Caco-2 (cell line): Measurements from ENCODE around the gene GRAP. TPM values are rescaled to one million over a fixed set of nuclear protein-coding genes. Genes with fewer than 3 reads are reported as not detected.
A peak's percentile ranks its signal among the peaks of the same experiment; 100 is the strongest.

Experiments used
- BruUV-seq: library from RNA; stranded (reverse); fragments of 400-500 nt; replicated peaks from 2 replicates; lab custom pipeline; 2021; lab: Mats Ljungman, UMichigan
- CTCF ChIA-PET: fragments of 300-600 bp; sonication (Branson Sonifier 250); formaldehyde crosslinking; loops from one replicate; lab custom pipeline; 2022; ENCODE audit warnings: antibody characterized with exemption; lab: Charles Lee
- POLR2A ChIA-PET: fragments of 300-600 bp; sonication (Branson Sonifier 250); formaldehyde crosslinking; loops from one replicate; lab custom pipeline; 2022; ENCODE audit warnings: antibody characterized with exemption; lab: Charles Lee
- DNase-seq, 2 experiments: peaks; one replicate each; pipeline versions ENCODE4 v3.0.0 to v3.0.0-alpha.2; 2020 to 2022
- H3K27me3 ChIP-seq: replicated peaks from 2 replicates; pipeline ENCODE4 v1.6.0; 2011; ENCODE audit warnings: low read length; ENCODE audit not compliant: control insufficient read depth, insufficient read depth
- H3K36me3 ChIP-seq: 2 replicates; pipeline ENCODE4 v1.5.1; 2011; ENCODE audit warnings: low read length; ENCODE audit not compliant: control insufficient read depth, insufficient read depth
- H3K4me1 ChIP-seq: fragments of 250-450 bp; sonication (Bioruptor Pico); 2 replicates; pipeline ENCODE4 v1.5.1; 2020; ENCODE audit warnings: mild to moderate bottlenecking
- H3K4me3 ChIP-seq: 2 replicates; pipeline ENCODE4 v1.5.1; 2011; ENCODE audit warnings: low read depth, mild to moderate bottlenecking, control low read depth, low read length
- H3K9me3 ChIP-seq: fragments of 250-450 bp; sonication (Bioruptor Pico); 2 replicates; pipeline ENCODE4 v1.5.1; 2020; ENCODE audit warnings: mild to moderate bottlenecking, moderate library complexity
- H3K27ac Mint-ChIP-seq: one replicate; pipeline ENCODE4 v1.8.0; 2022; ENCODE audit warnings: mixed read lengths; ENCODE audit not compliant: unreplicated experiment
- H3K27me3 Mint-ChIP-seq: one replicate; pipeline ENCODE4 v1.8.0; 2022; ENCODE audit warnings: mixed read lengths; ENCODE audit not compliant: insufficient read depth, unreplicated experiment
- H3K36me3 Mint-ChIP-seq: one replicate; pipeline ENCODE4 v1.8.0; 2022; ENCODE audit warnings: mild to moderate bottlenecking, mixed read lengths; ENCODE audit not compliant: insufficient read depth, unreplicated experiment
- H3K4me1 Mint-ChIP-seq: one replicate; pipeline ENCODE4 v1.8.0; 2022; ENCODE audit warnings: low read depth, mixed read lengths; ENCODE audit not compliant: unreplicated experiment
- H3K4me3 Mint-ChIP-seq: one replicate; pipeline ENCODE4 v1.8.0; 2022; ENCODE audit warnings: mild to moderate bottlenecking, moderate library complexity, mixed read lengths; ENCODE audit not compliant: unreplicated experiment
- H3K9me3 Mint-ChIP-seq: one replicate; pipeline ENCODE4 v1.8.0; 2022; ENCODE audit warnings: mixed read lengths; ENCODE audit not compliant: unreplicated experiment
- CTCF ChIP-seq, 2 experiments: fragments of 200-600 bp in 1 of 2; IDR thresholded peaks; 1 replicate in 1 of 2; 2 replicates in 1 of 2; pipeline versions ENCODE4 v1.5.1 to v1.8.0; 2011 to 2022; ENCODE audit warnings: antibody characterized with exemption in 1 of 2, control low read depth in 1 of 2, inconsistent platforms in 1 of 2, low read depth in 1 of 2, low read length in 1 of 2, mild to moderate bottlenecking in 1 of 2, moderate library complexity in 1 of 2; ENCODE audit not compliant: insufficient read depth in 1 of 2, severe bottlenecking in 1 of 2, unreplicated experiment in 1 of 2
- intact Hi-C: fragments of 100-400 bp; cut with micrococcal nuclease; formaldehyde crosslinking; loops from one replicate; pipeline ENCODE4 v1.10.0; 2022; ENCODE audit not compliant: unreplicated experiment
- total RNA-seq: library from RNA; stranded (reverse); gene quantifications from 2 replicates; pipeline ENCODE4 v1.2.3, GENCODE V29; 2022

GRAP gene
- total RNA-seq, 1 experiment from 2014 or later: 0.50 TPM

- Mint-ChIP-seq H3K4me1 (peaks cover 7% of the 10 kb centered on the region), H3K9me3 (no peaks in the 10 kb centered on the region), H3K27me3 (no peaks in the 10 kb centered on the region), H3K36me3 (peaks cover 32% of the 10 kb centered on the region), H3K27ac (no peak overlapping the region), H3K4me3 (peak overlapping the region; percentile 75)
- no peak overlapping the region for H3K4me3 ChIP-seq
- H3K36me3 ChIP-seq: no peaks in the 10 kb centered on the region; the same call in 1 of the 2 replicates
- intact Hi-C loops: no loop called here
- H3K27me3 ChIP-seq: no peaks in the 10 kb centered on the region
- BruUV-seq: no TSS peak
- ChIA-PET POLR2A (no interaction called here), CTCF (no interaction called here)
- no peaks in the 10 kb centered on the region for H3K9me3 ChIP-seq
- TF ChIP-seq CTCF (IDR thresholded peaks at IDR 0.05; ENCODE audit: insufficient read depth in 1 of 2, low read depth in 1 of 2, low read length in 1 of 2, severe bottlenecking in 1 of 2, unreplicated experiment in 1 of 2): no peak
- no peak for DNase-seq
- H3K4me1 ChIP-seq: peaks cover 27% of the 10 kb centered on the region
These were observed 43.8 kb downstream of the GRAP start for GRCh38 chr17:19002805-19003542.

GRCh38 chr17:19001907-19002590 lies 44.7 kb downstream of the GRAP start:
- Mint-ChIP-seq H3K9me3 (no peaks in the 10 kb centered on the region), H3K27me3 (no peaks in the 10 kb centered on the region), H3K36me3 (peaks cover 40% of the 10 kb centered on the region), H3K27ac (no peak overlapping the region), H3K4me3 (no peak overlapping the region), H3K4me1 (peaks cover 7% of the 10 kb centered on the region)
- no peak for TF ChIP-seq CTCF (IDR thresholded peaks at IDR 0.05; ENCODE audit: insufficient read depth in 1 of 2, low read depth in 1 of 2, low read length in 1 of 2, severe bottlenecking in 1 of 2, unreplicated experiment in 1 of 2)
- peaks cover 27% of the 10 kb centered on the region for H3K4me1 ChIP-seq
- H3K4me3 ChIP-seq: no peak overlapping the region
- intact Hi-C loops: no loop called here
- BruUV-seq: TSS peak; percentile 31
- H3K9me3 ChIP-seq: no peaks in the 10 kb centered on the region
- ChIA-PET POLR2A (interaction anchor here (1.3 kb wide), 1 partner anchor 17 kb away, joined by 3 read pairs; no protein-coding TSS in a partner anchor), CTCF (no interaction called here)
- H3K36me3 ChIP-seq: no peaks in the 10 kb centered on the region; the same call in 1 of the 2 replicates
- no peak for DNase-seq
- H3K27me3 ChIP-seq: no peaks in the 10 kb centered on the region

- Histone ChIP-seq H3K9me3 (no peaks in the 10 kb centered on the region), H3K4me3 (no peak overlapping the region), H3K4me1 (peaks cover 25% of the 10 kb centered on the region), H3K36me3 (no peaks in the 10 kb centered on the region; the same call in 1 of the 2 replicates), H3K27me3 (no peaks in the 10 kb centered on the region)
- Mint-ChIP-seq H3K9me3 (peaks cover 5% of the 10 kb centered on the region), H3K4me1 (peaks cover 7% of the 10 kb centered on the region), H3K4me3 (no peak overlapping the region), H3K36me3 (peaks cover 53% of the 10 kb centered on the region), H3K27me3 (no peaks in the 10 kb centered on the region), H3K27ac (no peak overlapping the region)
- intact Hi-C loops: no loop called here
- CTCF ChIA-PET: no interaction called here
- DNase-seq: no peak
- BruUV-seq: no TSS peak
- POLR2A ChIA-PET: no interaction called here
- TF ChIP-seq CTCF (IDR thresholded peaks at IDR 0.05; ENCODE audit: insufficient read depth in 1 of 2, low read depth in 1 of 2, low read length in 1 of 2, severe bottlenecking in 1 of 2, unreplicated experiment in 1 of 2): no peak
These were observed 46.0 kb downstream of the GRAP start for GRCh38 chr17:19000531-19001325.
